HEK293 (cell line): Measurements from ENCODE around the gene INPP4B.

Experiments used
- CTCF ChIA-PET: fragments of 350-600 bp; formaldehyde crosslinking; extraction: SDS; loops from one replicate; lab custom pipeline; 2021; ENCODE audit warnings: antibody characterized with exemption; lab: Yijun Ruan, JAX
- POLR2A ChIA-PET: fragments of 300-600 bp; formaldehyde crosslinking; extraction: SDS; loops from one replicate; lab custom pipeline; 2020; ENCODE audit warnings: antibody characterized with exemption, inconsistent platforms; lab: Yijun Ruan, JAX
- H3K27ac ChIP-seq: fragments of 200-500 bp; sonication (Bioruptor generic); 2 replicates; pipeline ENCODE4 v1.5.1; 2014; ENCODE audit warnings: low read depth, low read length, control low read depth, inconsistent platforms; ENCODE audit errors: extremely low read depth
- H3K36me3 ChIP-seq, 2 experiments: fragments of 200-500 bp in 1 of 2; sonication (Bioruptor generic) in 1 of 2; 1 replicate in 1 of 2; 2 replicates in 1 of 2; pipeline ENCODE4 v1.5.1; 2014 to 2017; ENCODE audit warnings: inconsistent platforms in 2 of 2, low read length in 2 of 2; ENCODE audit not compliant: control insufficient read depth in 2 of 2, insufficient read depth in 1 of 2
- H3K4me1 ChIP-seq: fragments of 200-500 bp; sonication (Bioruptor generic); 2 replicates; pipeline ENCODE4 v1.5.1; 2014; ENCODE audit warnings: mild to moderate bottlenecking, low read length, inconsistent platforms; ENCODE audit not compliant: control insufficient read depth, insufficient read depth
- H3K4me3 ChIP-seq: 2 replicates; pipeline ENCODE4 v1.5.1; 2011; ENCODE audit warnings: low read depth, mild to moderate bottlenecking, control low read depth, low read length, moderate library complexity
- H3K9me3 ChIP-seq: fragments of 200-500 bp; sonication (Bioruptor generic); 2 replicates; pipeline ENCODE4 v1.5.1; 2014; ENCODE audit warnings: low read depth, low read length, inconsistent platforms; ENCODE audit not compliant: control insufficient read depth, insufficient read depth
- GLIS1 ChIP-seq: fragments of 450-650 bp; formaldehyde crosslinking; IDR thresholded peaks from 2 replicates; pipeline ENCODE4 v1.5.1; 2016; ENCODE audit warnings: missing biosample characterization, missing genetic modification characterization
- HIC1 ChIP-seq: fragments of 450-650 bp; formaldehyde crosslinking; IDR thresholded peaks from 2 replicates; pipeline ENCODE4 v1.5.1; 2016; ENCODE audit warnings: missing biosample characterization, missing genetic modification characterization
- KLF16 ChIP-seq: fragments of 450-650 bp; formaldehyde crosslinking; IDR thresholded peaks from 2 replicates; pipeline ENCODE4 v1.5.1; 2017; ENCODE audit warnings: missing biosample characterization, missing genetic modification characterization
- MZF1 ChIP-seq: fragments of 450-650 bp; formaldehyde crosslinking; IDR thresholded peaks from 2 replicates; pipeline ENCODE4 v1.5.1; 2017; ENCODE audit warnings: missing biosample characterization, missing genetic modification characterization, borderline replicate concordance
- REST ChIP-seq: fragments of 450-650 bp; formaldehyde crosslinking; IDR thresholded peaks from 2 replicates; pipeline ENCODE4 v1.5.1; 2016; ENCODE audit warnings: missing biosample characterization, missing genetic modification characterization
- ZEB2 ChIP-seq: fragments of 450-650 bp; formaldehyde crosslinking; IDR thresholded peaks from 2 replicates; pipeline ENCODE4 v1.5.1; 2016; ENCODE audit warnings: missing biosample characterization, missing genetic modification characterization
- ZNF138 ChIP-seq: fragments of 450-650 bp; formaldehyde crosslinking; IDR thresholded peaks from 2 replicates; pipeline ENCODE4 v1.5.1; 2016; ENCODE audit warnings: missing biosample characterization, missing genetic modification characterization, borderline replicate concordance
- ZNF19 ChIP-seq: fragments of 450-650 bp; formaldehyde crosslinking; IDR thresholded peaks from 2 replicates; pipeline ENCODE4; 2016; ENCODE audit warnings: missing biosample characterization, missing genetic modification characterization, low read depth
- ZNF23 ChIP-seq: fragments of 450-650 bp; formaldehyde crosslinking; IDR thresholded peaks from 2 replicates; pipeline ENCODE4 v1.5.1; 2016; ENCODE audit warnings: missing biosample characterization, missing genetic modification characterization, borderline replicate concordance
- ZNF302 ChIP-seq: fragments of 450-650 bp; formaldehyde crosslinking; IDR thresholded peaks from 2 replicates; pipeline ENCODE4 v1.5.1; 2016; ENCODE audit warnings: missing biosample characterization, missing genetic modification characterization, low read depth
- ZNF350 ChIP-seq: fragments of 450-650 bp; formaldehyde crosslinking; IDR thresholded peaks from 2 replicates; pipeline ENCODE4 v1.5.0; 2017; ENCODE audit warnings: missing biosample characterization, mild to moderate bottlenecking, missing genetic modification characterization
- ZNF610 ChIP-seq: fragments of 450-650 bp; formaldehyde crosslinking; IDR thresholded peaks from 2 replicates; pipeline ENCODE4 v1.5.1; 2016; ENCODE audit warnings: missing biosample characterization, missing genetic modification characterization, borderline replicate concordance
- ZNF654 ChIP-seq: fragments of 450-650 bp; formaldehyde crosslinking; IDR thresholded peaks from 2 replicates; pipeline ENCODE4 v1.5.1; 2016; ENCODE audit warnings: low read depth, missing biosample characterization, missing genetic modification characterization
- ZNF701 ChIP-seq: fragments of 450-650 bp; formaldehyde crosslinking; IDR thresholded peaks from 2 replicates; pipeline ENCODE4 v1.5.1; 2016; ENCODE audit warnings: missing biosample characterization, missing genetic modification characterization
- ZNF768 ChIP-seq: fragments of 450-650 bp; formaldehyde crosslinking; IDR thresholded peaks from 2 replicates; pipeline ENCODE4 v1.5.1; 2018; ENCODE audit warnings: missing biosample characterization, mild to moderate bottlenecking, missing genetic modification characterization
- ZNF777 ChIP-seq: fragments of 450-650 bp; formaldehyde crosslinking; IDR thresholded peaks from 2 replicates; pipeline ENCODE4 v1.5.1; 2017; ENCODE audit warnings: missing biosample characterization, missing genetic modification characterization, borderline replicate concordance
- ZSCAN30 ChIP-seq: fragments of 450-650 bp; IDR thresholded peaks from 2 replicates; pipeline ENCODE4 v1.5.1; 2018; ENCODE audit warnings: missing biosample characterization, mild to moderate bottlenecking, missing genetic modification characterization, moderate library complexity

Gene INPP4B

GRCh38 chr4:142718981-142719380, 127.1 kb downstream of the INPP4B start:
- no peak for TF ChIP-seq ZNF138 (tag by site-specific recombination)
- no peak for TF ChIP-seq ZEB2 (tag by site-specific recombination)
- TF ChIP-seq MZF1 (tag by site-specific recombination) = no peak
- ChIA-PET CTCF (interaction anchor here (0.6 to 0.9 kb wide), 3 partner anchors 295 to 367 kb away, joined by 3 to 5 read pairs (median 3); no protein-coding TSS in a partner anchor), POLR2A (no interaction called here)
- Histone ChIP-seq H3K27ac (no peak overlapping the region), H3K4me3 (no peak overlapping the region), H3K9me3 (no peaks in the 10 kb centered on the region), H3K4me1 (no peaks in the 10 kb centered on the region), H3K36me3 (no peaks in the 10 kb centered on the region)

- Histone ChIP-seq H3K4me1 (no peaks in the 10 kb centered on the region), H3K4me3 (no peak overlapping the region), H3K36me3 (no peaks in the 10 kb centered on the region), H3K27ac (no peak overlapping the region), H3K9me3 (no peaks in the 10 kb centered on the region)
- TF ChIP-seq KLF16 (no peak), ZNF19 (tag by site-specific recombination) (no peak), ZNF701 (tag by site-specific recombination) (no peak), GLIS1 (tag by site-specific recombination) (no peak), ZNF768 (tag by site-specific recombination) (no peak), HIC1 (tag by site-specific recombination) (no peak), REST (no peak), ZNF654 (tag by site-specific recombination) (no peak), ZSCAN30 (tag by site-specific recombination) (no peak), ZNF23 (tag by site-specific recombination) (no peak), ZNF350 (tag by site-specific recombination) (no peak), ZNF302 (no peak), ZNF610 (tag by site-specific recombination) (no peak), ZNF777 (tag by site-specific recombination) (no peak)
- POLR2A ChIA-PET = no interaction called here
- CTCF ChIA-PET = no interaction called here
Observed at GRCh38 chr4:142715727-142716126, 130.4 kb downstream of the INPP4B start.
